Right atrium auricular region (tissue), 2 donors: Measurements from ENCODE around the gene BACE2. TPM values are rescaled to one million over a fixed set of nuclear protein-coding genes. Genes with fewer than 3 reads are reported as not detected.

Source experiments
- DNase-seq: peaks from one replicate; pipeline ENCODE4 v3.0.0-alpha.2; 2019; ENCODE audit warnings: low spot score
- H3K27ac ChIP-seq, 2 donors: fragments of 200-600 bp; sonication (generic); 1 replicate in 1 of 2; 2 replicates in 1 of 2; pipeline ENCODE4 v1.5.1; 2016 to 2019
- H3K27me3 ChIP-seq, 2 donors: fragments of 200-600 bp; sonication (generic); one replicate each; pipeline versions ENCODE4 v1.5.1 to v1.6.0; 2017 to 2019
- H3K36me3 ChIP-seq: fragments of 200-600 bp; sonication (generic); one replicate; pipeline ENCODE4 v1.5.1; 2016
- H3K4me1 ChIP-seq, 2 donors: fragments of 200-600 bp; sonication (generic); one replicate each; pipeline versions ENCODE4 v1.5.1 to v1.6.0; 2017 to 2019
- H3K4me3 ChIP-seq, 2 donors: fragments of 200-600 bp; sonication (generic); 1 replicate in 1 of 2; 2 replicates in 1 of 2; pipeline ENCODE4 v1.5.1; 2017 to 2019; ENCODE audit warnings: mild to moderate bottlenecking in 1 of 2, moderate library complexity in 1 of 2
- H3K9me3 ChIP-seq, 2 donors: fragments of 200-600 bp; sonication (generic); one replicate each; pipeline ENCODE4 v1.5.1; 2019
- CTCF ChIP-seq, 2 donors: fragments of 200-600 bp; sonication (generic); IDR thresholded peaks; one replicate each; pipeline ENCODE4 v1.5.1; 2019; ENCODE audit warnings: antibody characterized with exemption in 2 of 2
- total RNA-seq, 2 donors: library from RNA; depleted of rRNA; stranded (reverse); fragments of >200 nt; gene quantifications; one replicate each; pipeline ENCODE4 v1.1.0, GENCODE V29; 2016

The BACE2 gene
- total RNA-seq, 2 donors from 2014 or later, result 23.7 to 50.3 TPM

GRCh38 chr21:41149199-41149598 is 18.8 kb upstream of the BACE2 start:
- H3K27ac ChIP-seq, result no peak overlapping the region
- H3K27me3 ChIP-seq, result no peaks in the 10 kb centered on the region
- H3K9me3 ChIP-seq, result no peaks in the 10 kb centered on the region
- no peaks in the 10 kb centered on the region for H3K36me3 ChIP-seq
- peaks cover 0 to 7% of the 10 kb centered on the region in 2 donors for H3K4me1 ChIP-seq
- no peak for DNase-seq
- no peak for TF ChIP-seq CTCF (IDR thresholded peaks at IDR 0.05)
- no peak overlapping the region for H3K4me3 ChIP-seq

DNA sequence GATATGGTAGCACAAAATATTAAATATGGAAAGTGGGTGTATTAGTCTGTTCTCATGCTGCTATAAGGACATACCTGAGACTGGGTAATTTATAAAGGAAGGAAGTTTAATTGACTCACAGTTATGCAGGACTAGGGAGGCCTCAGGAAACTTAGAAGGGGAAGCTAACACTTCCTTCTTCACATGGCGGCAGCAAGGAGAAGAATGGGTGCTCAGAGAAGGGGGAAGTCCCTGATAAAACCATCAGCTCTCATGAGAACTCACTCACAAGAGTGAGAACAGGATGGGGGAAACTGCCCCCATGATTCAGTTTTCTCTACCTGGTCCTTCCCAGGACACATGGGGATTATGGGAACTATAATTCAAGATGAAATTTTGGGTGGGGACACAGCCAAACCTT is 15.8 kb upstream of the BACE2 start:
- H3K4me1 ChIP-seq, result peaks cover 0 to 4% of the 10 kb centered on the region in 2 donors
- TF ChIP-seq CTCF (IDR thresholded peaks at IDR 0.05), result no peak

GRCh38 chr21:41153443-41153842 is 14.5 kb upstream of the BACE2 start:
- Histone ChIP-seq H3K4me1 (no peaks in the 10 kb centered on the region), H3K36me3 (no peaks in the 10 kb centered on the region), H3K4me3 (no peak overlapping the region), H3K27me3 (no peaks in the 10 kb centered on the region), H3K9me3 (peaks cover 0 to 7% of the 10 kb centered on the region in 2 donors), H3K27ac (no peak overlapping the region)
- no peak for TF ChIP-seq CTCF (IDR thresholded peaks at IDR 0.05)
- DNase-seq, result no peak

More for the DNA sequence above, 15.8 kb upstream of the BACE2 start:
- Histone ChIP-seq H3K36me3 (no peaks in the 10 kb centered on the region), H3K4me3 (no peak overlapping the region), H3K27ac (no peak overlapping the region), H3K27me3 (no peaks in the 10 kb centered on the region), H3K9me3 (no peaks in the 10 kb centered on the region)
- DNase-seq, result no peak

- no peaks in the 10 kb centered on the region for H3K27me3 ChIP-seq
- H3K4me3 ChIP-seq, result no peak overlapping the region
- H3K9me3 ChIP-seq, result peaks cover 0 to 10% of the 10 kb centered on the region in 2 donors
- H3K36me3 ChIP-seq, result no peaks in the 10 kb centered on the region
- no peak for DNase-seq
- TF ChIP-seq CTCF (IDR thresholded peaks at IDR 0.05), result no peak
- H3K27ac ChIP-seq, result no peak overlapping the region
- no peaks in the 10 kb centered on the region for H3K4me1 ChIP-seq
These were observed 11.8 kb upstream of the BACE2 start for GRCh38 chr21:41156142-41156541.

- no peaks in the 10 kb centered on the region for H3K36me3 ChIP-seq
These were observed 9.9 kb upstream of the BACE2 start for GRCh38 chr21:41158026-41158425.

More at GRCh38 chr21:41158026-41158425, 9.9 kb upstream of the BACE2 start:
- TF ChIP-seq CTCF (IDR thresholded peaks at IDR 0.05), result no peak
- DNase-seq, result no peak
- H3K27me3 ChIP-seq, result no peaks in the 10 kb centered on the region
- peaks cover 0 to 10% of the 10 kb centered on the region in 2 donors for H3K9me3 ChIP-seq
- no peak overlapping the region for H3K27ac ChIP-seq
- H3K4me1 ChIP-seq, result no peaks in the 10 kb centered on the region
- no peak overlapping the region for H3K4me3 ChIP-seq
